Effector memory CD8-positive, alpha-beta T cell (primary cell): ENCODE data around the gene PTPRD.

Experiments
- ATAC-seq: fragments of 150-1000 bp; cut with Tn5 transposase; replicated peaks from 2 replicates; pipeline ENCODE4 v1.10.0; 2021; ENCODE audit warnings: mild to moderate bottlenecking, moderate library complexity
- DNase-seq, 3 experiments: peaks; one replicate each; pipeline ENCODE4 v3.0.0; 2021
- H3K27ac Mint-ChIP-seq, 2 donors: one replicate each; pipeline ENCODE4 v1.8.0; 2022; ENCODE audit warnings: mild to moderate bottlenecking in 2 of 2, mixed read lengths in 2 of 2, moderate library complexity in 2 of 2
- H3K27me3 Mint-ChIP-seq, 2 donors: one replicate each; pipeline ENCODE4 v1.8.0; 2022; ENCODE audit warnings: mixed read lengths in 2 of 2
- H3K36me3 Mint-ChIP-seq: one replicate; pipeline ENCODE4 v1.8.0; 2022; ENCODE audit warnings: mild to moderate bottlenecking, moderate library complexity, mixed read lengths; ENCODE audit not compliant: insufficient read depth
- H3K4me1 Mint-ChIP-seq, 2 donors: one replicate each; pipeline ENCODE4 v1.8.0; 2022; ENCODE audit warnings: low read depth in 2 of 2, mixed read lengths in 2 of 2
- H3K4me3 Mint-ChIP-seq, 2 donors: one replicate each; pipeline ENCODE4 v1.8.0; 2022; ENCODE audit warnings: mild to moderate bottlenecking in 2 of 2, mixed read lengths in 2 of 2, moderate library complexity in 2 of 2
- H3K9me3 Mint-ChIP-seq, 2 donors: one replicate each; pipeline ENCODE4 v1.8.0; 2022; ENCODE audit warnings: mixed read lengths in 2 of 2

PTPRD gene

GRCh38 chr9:8916771-8917170, 1696.0 kb downstream of the PTPRD start:
- Mint-ChIP-seq H3K4me1 (no peaks in the 10 kb centered on the region), H3K27me3 (no peaks in the 10 kb centered on the region), H3K36me3 (no peaks in the 10 kb centered on the region), H3K27ac (no peak overlapping the region), H3K4me3 (no peak overlapping the region), H3K9me3 (peaks cover 0 to 3% of the 10 kb centered on the region in 2 donors)
- DNase-seq (no peak), ATAC-seq (no peak)

GRCh38 chr9:8907868-8908267, 1704.9 kb downstream of the PTPRD start:
- Mint-ChIP-seq H3K36me3 (no peaks in the 10 kb centered on the region), H3K27me3 (no peaks in the 10 kb centered on the region), H3K9me3 (peaks cover 0 to 2% of the 10 kb centered on the region in 2 donors), H3K27ac (no peak overlapping the region), H3K4me3 (no peak overlapping the region), H3K4me1 (no peaks in the 10 kb centered on the region)
- DNase-seq (no peak), ATAC-seq (no peak)

- Mint-ChIP-seq H3K4me3 (no peak overlapping the region), H3K27me3 (no peaks in the 10 kb centered on the region), H3K9me3 (peaks cover 0 to 2% of the 10 kb centered on the region in 2 donors), H3K4me1 (no peaks in the 10 kb centered on the region), H3K27ac (no peak overlapping the region), H3K36me3 (no peaks in the 10 kb centered on the region)
- DNase-seq (no peak), ATAC-seq (no peak)
Measured at GRCh38 chr9:8905731-8906130, 1707.1 kb downstream of the PTPRD start.

GRCh38 chr9:8904771-8905515, 1707.9 kb downstream of the PTPRD start:
- H3K9me3 Mint-ChIP-seq: peaks cover 0 to 2% of the 10 kb centered on the region in 2 donors
- H3K4me1 Mint-ChIP-seq: no peaks in the 10 kb centered on the region
- no peaks in the 10 kb centered on the region for H3K36me3 Mint-ChIP-seq
- ATAC-seq (no peak), DNase-seq (no peak)
- no peak overlapping the region for H3K4me3 Mint-ChIP-seq
- no peak overlapping the region for H3K27ac Mint-ChIP-seq
- no peaks in the 10 kb centered on the region for H3K27me3 Mint-ChIP-seq

- H3K9me3 Mint-ChIP-seq: no peaks in the 10 kb centered on the region
- DNase-seq (no peak), ATAC-seq (no peak)
- H3K27ac Mint-ChIP-seq: no peak overlapping the region
- H3K27me3 Mint-ChIP-seq: no peaks in the 10 kb centered on the region
- H3K36me3 Mint-ChIP-seq: no peaks in the 10 kb centered on the region
- H3K4me1 Mint-ChIP-seq: no peaks in the 10 kb centered on the region
- no peak overlapping the region for H3K4me3 Mint-ChIP-seq
Measured at GRCh38 chr9:8903077-8903476, 1709.7 kb downstream of the PTPRD start.

- Mint-ChIP-seq H3K4me3 (no peak overlapping the region), H3K27me3 (no peaks in the 10 kb centered on the region), H3K9me3 (no peaks in the 10 kb centered on the region), H3K27ac (no peak overlapping the region), H3K36me3 (no peaks in the 10 kb centered on the region), H3K4me1 (no peaks in the 10 kb centered on the region)
- DNase-seq (no peak), ATAC-seq (no peak)
Measured at GRCh38 chr9:8901146-8901545, 1711.7 kb downstream of the PTPRD start.

GRCh38 chr9:8899511-8899910, 1713.3 kb downstream of the PTPRD start:
- ATAC-seq: no peak
- DNase-seq: no peak
- no peaks in the 10 kb centered on the region for H3K9me3 Mint-ChIP-seq
- peaks cover 0 to 2% of the 10 kb centered on the region in 2 donors for H3K4me1 Mint-ChIP-seq
- H3K36me3 Mint-ChIP-seq: no peaks in the 10 kb centered on the region
- H3K4me3 Mint-ChIP-seq: no peak overlapping the region
- no peak overlapping the region for H3K27ac Mint-ChIP-seq
- H3K27me3 Mint-ChIP-seq: no peaks in the 10 kb centered on the region

GRCh38 chr9:8895861-8896224, 1717.0 kb downstream of the PTPRD start:
- Mint-ChIP-seq H3K27ac (no peak overlapping the region), H3K4me1 (peaks cover 0 to 2% of the 10 kb centered on the region in 2 donors), H3K9me3 (peaks cover 0 to 4% of the 10 kb centered on the region in 2 donors), H3K27me3 (no peaks in the 10 kb centered on the region), H3K36me3 (no peaks in the 10 kb centered on the region), H3K4me3 (no peak overlapping the region)
- ATAC-seq: no peak
- DNase-seq: no peak

- no peak overlapping the region for H3K4me3 Mint-ChIP-seq
- H3K9me3 Mint-ChIP-seq: peaks cover 0 to 5% of the 10 kb centered on the region in 2 donors
- H3K27me3 Mint-ChIP-seq: no peaks in the 10 kb centered on the region
- no peak for ATAC-seq
- H3K36me3 Mint-ChIP-seq: no peaks in the 10 kb centered on the region
- H3K27ac Mint-ChIP-seq: no peak overlapping the region
- H3K4me1 Mint-ChIP-seq: peaks cover 0 to 2% of the 10 kb centered on the region in 2 donors
- no peak for DNase-seq
Measured at GRCh38 chr9:8895106-8895860, 1717.5 kb downstream of the PTPRD start.

GRCh38 chr9:8890695-8891094, 1722.1 kb downstream of the PTPRD start:
- no peaks in the 10 kb centered on the region for H3K27me3 Mint-ChIP-seq
- no peak for DNase-seq
- H3K4me1 Mint-ChIP-seq: peaks cover 0 to 2% of the 10 kb centered on the region in 2 donors
- ATAC-seq: no peak
- peaks cover 0 to 5% of the 10 kb centered on the region in 2 donors for H3K9me3 Mint-ChIP-seq
- H3K27ac Mint-ChIP-seq: no peak overlapping the region
- H3K36me3 Mint-ChIP-seq: no peaks in the 10 kb centered on the region
- H3K4me3 Mint-ChIP-seq: no peak overlapping the region

GRCh38 chr9:8889100-8889499, 1723.7 kb downstream of the PTPRD start:
- no peaks in the 10 kb centered on the region for H3K36me3 Mint-ChIP-seq
- no peaks in the 10 kb centered on the region for H3K4me1 Mint-ChIP-seq
- DNase-seq (no peak), ATAC-seq (no peak)
- no peak overlapping the region for H3K4me3 Mint-ChIP-seq
- no peak overlapping the region for H3K27ac Mint-ChIP-seq
- peaks cover 0 to 5% of the 10 kb centered on the region in 2 donors for H3K9me3 Mint-ChIP-seq
- no peaks in the 10 kb centered on the region for H3K27me3 Mint-ChIP-seq

- Mint-ChIP-seq H3K4me3 (no peak overlapping the region), H3K9me3 (peaks cover 0 to 5% of the 10 kb centered on the region in 2 donors), H3K36me3 (no peaks in the 10 kb centered on the region), H3K27me3 (no peaks in the 10 kb centered on the region), H3K4me1 (no peaks in the 10 kb centered on the region), H3K27ac (no peak overlapping the region)
- ATAC-seq (no peak), DNase-seq (no peak)
Measured at GRCh38 chr9:8888591-8888990, 1724.2 kb downstream of the PTPRD start.

- no peak for ATAC-seq
- H3K27me3 Mint-ChIP-seq: no peaks in the 10 kb centered on the region
- no peaks in the 10 kb centered on the region for H3K36me3 Mint-ChIP-seq
- H3K4me3 Mint-ChIP-seq: no peak overlapping the region
- H3K27ac Mint-ChIP-seq: no peak overlapping the region
- H3K4me1 Mint-ChIP-seq: no peaks in the 10 kb centered on the region
- peaks cover 0 to 5% of the 10 kb centered on the region in 2 donors for H3K9me3 Mint-ChIP-seq
- DNase-seq: no peak
Measured at GRCh38 chr9:8887369-8887768, 1725.4 kb downstream of the PTPRD start.

GRCh38 chr9:8883321-8883720, 1729.5 kb downstream of the PTPRD start:
- Mint-ChIP-seq H3K36me3 (no peaks in the 10 kb centered on the region), H3K27ac (no peak overlapping the region), H3K27me3 (no peaks in the 10 kb centered on the region)

More at GRCh38 chr9:8883321-8883720, 1729.5 kb downstream of the PTPRD start:
- H3K4me1 Mint-ChIP-seq: no peaks in the 10 kb centered on the region
- H3K4me3 Mint-ChIP-seq: no peak overlapping the region
- ATAC-seq (no peak), DNase-seq (no peak)
- peaks cover 0 to under 1% of the 10 kb centered on the region in 2 donors for H3K9me3 Mint-ChIP-seq
